SH-SY5Y (cell line): Measurements from ENCODE around the gene IFIT3.

Experiments
- GATA2 ChIP-seq: IDR thresholded peaks from 2 replicates; pipeline ENCODE4 v1.6.1; 2011; ENCODE audit warnings: mild to moderate bottlenecking, low read depth, low read length
- GATA3 ChIP-seq: IDR thresholded peaks from 2 replicates; pipeline ENCODE4 v1.6.1; 2011; ENCODE audit warnings: low read depth, mild to moderate bottlenecking, low read length, moderate library complexity

GRCh38 chr10:89367529-89367928 is 39.7 kb downstream of the IFIT3 start:
- no peak for TF ChIP-seq GATA2
- TF ChIP-seq GATA3 = no peak
